ENCODE data around the gene DQX1.
A peak's percentile ranks its signal among the peaks of the same experiment; 100 is the strongest.
"Not testable (repeated sequence)": the region's sequence is repeated elsewhere in the genome, so short reads cannot be mapped to it uniquely, and the experiment has no call there.

The DQX1 gene

GRCh38 chr2:74525717-74526648 lies at the start of gene DQX1:
DQX1 (minus strand) TSS chr2:74526231; CDS start chr2:74525729, 502 bp downstream.
- DNase-seq = peak; percentile 27

GRCh38 chr2:74575320-74575719 lies 49.3 kb upstream of the DQX1 start:
- no peak for DNase-seq

GRCh38 chr2:74573747-74574562 lies 47.9 kb upstream of the DQX1 start:
- no peak for DNase-seq

- DNase-seq = no peak
Measured at GRCh38 chr2:74572178-74572925, 46.3 kb upstream of the DQX1 start.

GRCh38 chr2:74571058-74571457 lies 45.0 kb upstream of the DQX1 start:
- no peak for DNase-seq

GRCh38 chr2:74569686-74570085 lies 43.7 kb upstream of the DQX1 start:
- DNase-seq = no peak

GRCh38 chr2:74567881-74568280 lies 41.9 kb upstream of the DQX1 start:
- no peak for DNase-seq

GRCh38 chr2:74566754-74567085 lies 40.7 kb upstream of the DQX1 start:
- no peak for DNase-seq

GRCh38 chr2:74566076-74566753 lies 40.2 kb upstream of the DQX1 start:
- DNase-seq = no peak

GRCh38 chr2:74564222-74564621 lies 38.2 kb upstream of the DQX1 start:
- no peak for DNase-seq

GRCh38 chr2:74562126-74562775 lies 36.2 kb upstream of the DQX1 start:
- DNase-seq = no peak

- DNase-seq = not testable (repeated sequence)
Measured at GRCh38 chr2:74561022-74561421, 35.0 kb upstream of the DQX1 start.

- DNase-seq = no peak
Measured at GRCh38 chr2:74560591-74560990, 34.6 kb upstream of the DQX1 start.

GRCh38 chr2:74559912-74560311 lies 33.9 kb upstream of the DQX1 start:
- DNase-seq = no peak

- DNase-seq = no peak
Measured at GRCh38 chr2:74558284-74559230, 32.5 kb upstream of the DQX1 start.

- no peak for DNase-seq
Measured at GRCh38 chr2:74556831-74557370, 30.9 kb upstream of the DQX1 start.

- no peak for DNase-seq
Measured at GRCh38 chr2:74556159-74556558, 30.1 kb upstream of the DQX1 start.

- no peak for DNase-seq
Measured at GRCh38 chr2:74555610-74556103, 29.6 kb upstream of the DQX1 start.

GRCh38 chr2:74554820-74555531 lies 28.9 kb upstream of the DQX1 start:
- peak; percentile 84 for DNase-seq

Data from retina (tissue), 1 donor.